GM21367 (cell line): Measurements from ENCODE around the gene ENOX1.

Experiments
- ATAC-seq: cut with Tn5 transposase; IDR thresholded peaks from one replicate; pipeline ENCODE4 v1.9.1; 2021; ENCODE audit not compliant: unreplicated experiment

Gene ENOX1

DNA sequence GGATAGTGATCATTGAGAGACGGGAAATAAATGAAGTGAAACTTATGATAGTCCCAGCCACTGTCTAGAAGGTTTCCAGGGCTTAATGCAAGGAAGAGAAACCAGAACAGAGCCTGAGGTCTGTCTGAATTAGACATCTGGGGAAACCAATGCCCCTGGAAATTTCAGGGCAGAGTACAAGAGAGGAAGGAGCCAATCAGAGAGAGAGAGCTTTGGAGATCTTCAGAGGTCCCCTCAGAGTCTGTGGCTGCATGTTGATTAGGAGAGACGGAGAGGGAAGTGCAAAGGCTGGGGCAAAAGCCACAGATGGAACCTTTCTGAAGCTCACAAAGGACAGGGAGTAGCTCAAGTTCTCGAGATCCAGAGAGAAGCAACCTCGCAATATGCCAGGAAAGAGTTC, 385.4 kb downstream of the ENOX1 start:
- no peak for ATAC-seq

DNA sequence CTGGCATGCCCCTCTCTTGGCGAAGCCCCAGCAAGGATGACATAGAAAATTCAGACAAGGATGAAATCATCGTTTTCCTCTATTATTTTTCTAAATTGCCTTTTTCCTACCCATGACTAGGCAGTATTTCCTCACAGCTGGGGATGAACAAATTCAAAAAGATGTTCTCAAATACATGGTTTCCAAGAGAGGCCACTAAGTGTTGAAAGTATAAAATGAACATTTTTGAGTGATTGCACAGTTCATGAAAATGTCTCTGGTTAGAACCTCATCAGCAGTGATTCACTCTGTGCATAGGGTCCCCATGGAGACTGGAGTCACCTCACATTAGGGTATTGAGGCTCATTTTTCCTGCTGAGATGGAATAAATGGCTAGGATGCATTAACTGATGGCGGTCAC, 389.7 kb downstream of the ENOX1 start:
- no peak for ATAC-seq

DNA sequence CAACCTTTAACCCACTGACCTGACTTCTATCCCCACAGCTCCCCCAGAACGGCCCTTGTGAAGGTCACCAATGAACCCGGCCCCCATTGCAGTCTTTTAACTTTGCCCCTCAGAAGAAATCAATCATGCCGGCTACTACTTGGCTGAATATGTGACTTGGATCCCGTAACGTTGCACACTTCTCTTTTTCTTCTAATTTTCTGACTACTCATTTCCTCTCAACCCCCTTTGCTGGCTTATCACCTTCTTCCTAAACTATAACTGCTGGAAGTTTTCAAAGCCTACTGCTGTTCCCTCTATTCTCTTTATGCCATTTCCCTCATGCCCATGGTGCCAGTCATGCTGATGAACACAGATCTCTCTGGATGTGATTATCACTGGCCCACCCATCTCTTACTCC, 395.7 kb downstream of the ENOX1 start:
- no peak for ATAC-seq

DNA sequence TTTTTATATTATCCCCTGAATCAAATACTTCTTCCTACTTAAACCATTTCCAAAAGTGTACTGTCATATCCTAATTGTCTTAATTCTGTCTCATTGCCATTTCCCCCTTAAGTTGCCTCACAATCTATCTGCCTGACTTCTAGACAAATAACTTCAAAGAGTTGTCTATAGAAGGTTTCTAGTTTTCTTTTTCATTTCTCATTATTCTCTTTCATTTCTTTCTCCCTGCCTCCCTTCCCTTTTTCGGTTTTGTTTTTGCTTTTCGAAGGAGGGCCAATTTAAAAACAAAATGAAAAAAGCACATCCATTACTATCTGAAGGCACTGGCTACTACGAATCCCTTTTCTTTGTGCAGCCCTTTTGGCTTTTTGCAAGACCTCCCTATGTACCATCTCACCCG, 396.2 kb downstream of the ENOX1 start:
- ATAC-seq = peak; percentile 39

DNA sequence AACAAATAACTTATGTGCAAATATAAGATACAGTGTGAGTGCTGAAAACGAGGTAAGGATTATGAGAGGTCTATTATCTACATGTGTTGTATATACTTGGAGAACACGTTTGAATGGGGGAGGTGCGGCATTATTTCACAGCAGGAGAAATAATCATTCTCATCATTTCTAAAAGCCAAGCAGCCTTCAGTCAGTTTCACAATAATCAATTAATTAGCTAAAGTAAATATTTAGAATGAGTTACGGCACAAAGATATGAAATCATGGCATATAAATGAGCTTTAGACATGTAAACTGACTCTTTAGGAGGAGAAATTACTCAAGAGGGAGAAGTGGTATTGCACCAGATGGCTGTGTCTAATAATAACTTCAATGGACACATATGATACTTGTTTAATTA, 396.8 kb downstream of the ENOX1 start:
- ATAC-seq = no peak

DNA sequence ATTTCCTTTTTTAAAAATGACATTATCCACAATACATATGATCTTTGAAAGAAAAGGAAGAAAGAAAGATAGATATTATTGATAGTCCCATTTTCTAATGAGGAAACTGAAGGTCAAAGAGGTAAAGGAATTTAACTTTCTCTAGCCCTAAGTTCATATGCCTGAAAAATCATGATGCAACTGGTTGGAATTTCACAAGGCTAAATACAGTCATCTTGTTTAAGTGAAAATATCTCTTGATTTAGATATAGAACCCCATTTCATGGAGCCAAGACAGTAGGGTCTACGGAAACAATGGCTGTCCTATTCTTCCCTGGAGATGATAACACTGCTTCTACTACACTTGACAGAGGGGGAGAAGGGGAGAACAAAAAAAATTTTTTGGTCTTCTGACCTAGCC, 397.2 kb downstream of the ENOX1 start:
- ATAC-seq = no peak

DNA sequence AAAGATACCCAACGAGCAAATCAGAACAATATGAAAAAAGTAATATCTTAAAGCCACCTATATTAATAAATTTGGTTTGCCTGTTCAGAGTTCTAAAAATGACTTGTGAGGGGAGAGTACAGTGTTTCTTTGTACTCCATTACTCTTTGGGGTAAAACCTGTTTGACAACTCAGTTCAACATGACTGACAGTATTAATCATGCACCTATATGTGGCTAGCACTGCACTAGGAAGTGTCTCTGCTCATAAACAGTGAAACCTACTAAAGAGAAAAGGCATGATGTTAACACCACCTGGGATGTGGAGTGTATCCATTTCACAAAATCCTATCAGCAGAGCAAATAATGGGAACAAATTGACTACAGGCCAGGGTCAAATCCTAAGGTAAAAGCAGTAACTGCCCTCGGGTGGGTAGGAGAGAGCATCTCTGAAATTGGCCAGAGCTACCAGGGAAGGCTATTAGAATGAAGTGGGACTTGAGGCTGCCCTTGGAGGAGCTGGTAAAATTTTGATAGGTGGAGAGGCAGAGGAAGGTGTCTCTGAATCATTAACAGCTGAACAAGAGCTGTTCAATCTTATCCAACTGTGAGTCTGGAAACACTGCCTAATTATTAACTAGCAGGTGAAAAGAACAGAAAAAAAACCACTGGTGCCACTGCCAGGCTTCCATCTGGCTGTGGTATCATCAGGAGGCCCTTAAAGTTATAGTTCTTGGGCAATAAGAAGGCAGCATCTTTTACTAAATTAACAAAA, 398.3 kb downstream of the ENOX1 start:
- ATAC-seq = no peak

DNA sequence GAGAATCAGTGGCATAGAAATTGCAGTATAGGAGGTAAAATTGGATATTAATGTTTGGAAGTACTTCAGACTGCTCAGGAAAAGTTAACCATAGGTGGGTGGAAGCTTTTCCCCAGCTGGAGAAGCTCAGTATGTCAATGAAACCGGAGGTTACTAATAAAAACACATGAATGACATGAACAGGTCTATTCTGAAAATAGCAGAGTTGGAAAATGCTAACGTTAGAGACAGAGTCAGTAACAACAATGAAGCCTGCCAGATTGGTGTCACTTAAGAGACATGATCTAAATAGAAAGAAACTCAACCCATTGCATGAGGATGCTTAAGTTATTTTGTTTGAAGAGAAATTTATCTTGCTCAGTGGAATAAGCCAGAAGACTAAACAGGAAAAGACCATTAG, 398.9 kb downstream of the ENOX1 start:
- ATAC-seq = no peak

DNA sequence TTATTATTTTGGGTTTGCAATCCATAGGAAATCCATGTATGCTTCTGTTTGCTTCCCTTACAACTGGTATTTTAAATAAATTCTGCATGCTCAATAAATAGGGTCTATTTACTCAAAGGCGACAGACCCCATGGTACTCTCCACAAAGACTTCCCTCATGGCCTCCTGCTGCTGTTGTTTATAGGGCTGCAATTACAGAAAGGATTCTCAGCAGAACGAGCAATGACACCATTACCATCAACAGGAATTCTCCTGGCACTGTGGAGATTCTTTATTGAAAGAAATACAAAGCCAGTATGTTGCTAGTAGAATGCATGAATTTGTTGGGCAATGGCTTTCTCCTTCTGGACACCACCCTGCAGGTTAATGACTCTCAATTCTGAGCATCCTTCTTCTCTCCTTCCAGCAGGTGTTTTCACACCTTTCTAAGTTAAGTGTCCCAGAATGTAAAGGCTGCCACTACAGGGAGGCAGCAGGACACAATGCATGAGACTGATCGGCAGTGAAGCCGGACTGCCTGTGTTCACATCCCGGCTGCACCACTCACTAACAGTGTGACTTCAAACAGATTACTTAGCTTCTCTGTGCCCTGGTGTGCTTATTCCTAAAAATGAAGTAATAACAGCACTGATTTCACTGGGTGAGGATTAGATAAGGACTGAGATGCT, 403.1 kb downstream of the ENOX1 start:
- no peak for ATAC-seq

DNA sequence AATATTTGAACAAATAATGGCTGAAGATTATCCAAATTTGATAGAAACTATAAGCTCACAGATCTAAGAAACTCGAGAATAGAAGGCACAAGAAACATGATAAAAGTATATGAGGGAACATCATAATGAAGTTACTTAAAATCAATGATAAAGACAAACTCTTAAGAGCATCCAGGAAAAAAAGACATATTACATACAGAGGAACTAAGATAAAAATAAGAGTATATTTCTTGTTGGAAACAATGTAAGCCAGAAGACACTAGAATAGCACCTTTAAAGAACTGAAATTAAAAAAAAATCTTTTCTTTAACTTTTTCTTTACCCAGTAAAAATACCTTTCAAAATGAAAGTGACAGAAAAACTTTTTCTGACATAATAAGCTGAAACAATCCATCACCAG, 407.0 kb downstream of the ENOX1 start:
- no peak for ATAC-seq

DNA sequence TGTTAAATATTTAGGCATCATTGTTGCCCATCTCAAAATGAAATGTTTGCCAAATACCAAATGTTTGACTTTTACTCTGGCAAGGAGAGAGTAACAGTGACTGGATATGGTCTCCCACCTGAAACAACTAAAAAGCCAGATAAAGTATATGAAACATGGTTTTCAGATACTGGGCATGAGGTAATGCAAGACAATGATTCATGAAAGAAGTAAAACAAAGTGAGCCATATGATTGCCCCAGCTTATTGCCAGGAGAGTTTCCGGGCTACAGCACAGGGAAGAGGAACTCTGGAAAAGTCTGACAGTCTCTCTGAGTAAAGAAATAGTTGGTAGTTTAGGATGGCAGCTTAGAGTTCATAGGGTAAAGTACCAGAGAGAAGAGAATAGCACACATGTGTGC, 408.8 kb downstream of the ENOX1 start:
- no peak for ATAC-seq

DNA sequence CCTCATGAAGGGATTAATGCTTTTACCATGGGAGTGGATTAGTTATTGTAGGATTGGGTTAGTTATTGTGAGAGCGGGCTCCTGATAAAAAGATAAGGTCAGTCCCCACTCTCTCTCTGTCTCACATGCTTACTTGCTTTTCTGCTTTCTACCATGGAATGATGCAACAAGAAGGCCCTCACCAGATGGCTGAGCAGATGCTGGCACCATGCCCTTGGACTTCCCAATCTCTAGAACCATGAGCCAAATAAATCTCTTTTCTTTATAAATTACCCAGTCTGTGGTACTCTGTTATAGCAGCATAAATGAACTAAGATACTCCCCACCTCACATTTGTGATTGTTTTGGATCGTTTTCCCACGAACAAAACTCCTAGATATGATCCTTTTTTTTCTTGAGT, 409.6 kb downstream of the ENOX1 start:
- ATAC-seq = no peak

DNA sequence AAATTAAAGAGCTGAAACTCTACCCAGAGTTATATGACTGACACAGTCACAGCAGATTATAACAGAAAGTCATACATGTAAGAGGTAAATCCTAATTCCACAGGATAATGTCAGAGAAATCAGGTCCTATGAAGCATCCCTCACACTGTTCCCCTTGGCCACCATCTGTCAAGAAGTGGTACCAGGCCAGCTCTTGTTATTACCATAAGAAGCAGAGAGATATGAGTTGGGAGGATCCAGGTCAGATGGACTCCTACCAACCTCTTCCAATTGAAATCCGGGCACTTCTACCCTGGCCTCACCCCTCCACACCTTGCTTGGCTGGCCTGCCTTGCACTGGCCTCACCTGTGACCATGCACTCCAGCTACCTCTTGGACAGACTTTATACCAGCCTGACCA, 410.2 kb downstream of the ENOX1 start:
- no peak for ATAC-seq

DNA sequence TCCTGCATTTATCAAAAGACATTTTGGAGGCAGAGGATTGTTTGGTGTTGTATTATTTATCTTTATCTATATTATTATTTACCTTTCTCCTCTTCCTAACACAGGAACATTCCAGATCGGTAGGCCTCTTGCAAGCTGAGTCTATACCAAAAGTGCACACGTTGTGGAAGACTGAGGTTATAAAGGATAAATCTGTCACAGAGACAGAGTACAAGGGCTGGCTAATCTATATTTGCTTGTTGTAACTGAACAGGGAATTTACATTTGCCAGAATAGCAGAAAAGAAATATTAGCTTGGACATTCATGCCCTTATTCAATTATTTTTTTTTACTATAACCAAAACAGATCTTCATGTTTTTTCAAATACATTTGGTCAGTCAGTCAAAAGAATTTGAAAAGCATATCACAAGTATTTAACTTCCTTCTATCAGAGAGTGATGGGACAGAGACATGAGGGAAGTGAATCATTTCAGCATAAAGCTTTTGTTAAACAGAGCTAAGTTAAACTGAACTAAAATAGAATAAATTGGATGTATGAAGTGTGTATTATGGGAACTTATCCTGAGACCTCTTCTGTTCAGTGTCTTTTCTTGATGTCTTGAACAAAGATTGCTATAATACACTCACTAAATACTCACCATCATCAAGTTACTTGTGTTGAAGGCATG, 410.8 kb downstream of the ENOX1 start:
- ATAC-seq = no peak

DNA sequence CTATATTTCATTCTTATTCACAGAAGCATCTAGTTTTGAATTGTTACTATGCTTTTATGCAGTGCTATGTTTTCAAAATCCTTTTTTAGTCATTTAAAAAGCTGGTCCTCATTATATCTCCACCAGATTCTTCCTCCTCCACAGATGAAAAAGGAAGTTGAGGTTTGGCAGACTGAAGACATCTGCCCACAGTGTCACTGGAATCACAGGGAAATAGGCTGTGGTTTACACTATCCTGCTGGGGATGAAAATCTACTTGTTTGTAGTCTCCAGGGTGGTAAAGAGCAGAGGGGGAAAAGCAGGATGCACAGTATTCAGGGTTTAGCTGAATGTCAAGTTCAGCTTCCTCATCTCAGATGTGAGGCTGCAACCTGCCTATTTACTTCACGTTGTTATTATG, 412.2 kb downstream of the ENOX1 start:
- ATAC-seq = no peak

DNA sequence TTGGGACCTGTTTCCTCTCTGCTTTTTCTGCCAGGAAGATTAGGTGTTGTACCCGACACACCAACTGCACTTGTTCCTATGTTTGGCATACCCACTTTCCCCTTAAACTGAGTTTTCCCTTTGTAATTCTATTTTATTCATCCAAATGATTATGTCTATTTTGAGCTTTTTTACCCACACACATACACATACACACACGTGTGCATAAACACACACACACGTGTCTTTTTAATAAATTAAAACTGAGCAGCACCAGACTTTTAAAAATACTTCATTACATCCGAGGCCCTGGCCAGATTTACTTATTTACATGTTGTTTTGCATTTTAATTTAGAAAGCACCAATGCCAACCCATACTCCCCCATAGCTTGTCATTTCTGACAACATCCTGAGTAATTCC, 413.4 kb downstream of the ENOX1 start:
- no peak for ATAC-seq

DNA sequence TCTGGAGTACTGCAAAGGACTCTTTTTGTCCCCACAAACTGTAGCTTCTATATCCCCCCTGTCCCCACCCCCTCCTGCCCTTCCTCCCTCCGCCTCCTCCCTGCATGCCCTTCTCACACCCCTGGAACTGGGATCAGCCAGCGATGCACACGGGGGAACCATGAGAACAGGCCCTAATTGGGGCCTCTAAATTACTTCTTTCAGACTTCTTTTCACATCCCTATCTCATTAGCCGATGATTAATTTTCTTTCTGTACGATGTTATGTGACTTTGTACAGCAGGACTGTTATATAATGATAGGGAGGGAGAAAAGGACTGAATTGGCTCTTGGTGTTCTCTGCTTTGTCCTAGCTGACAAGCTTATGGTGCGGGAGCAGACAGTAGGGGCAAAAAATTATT, 415.9 kb downstream of the ENOX1 start:
- ATAC-seq = no peak

DNA sequence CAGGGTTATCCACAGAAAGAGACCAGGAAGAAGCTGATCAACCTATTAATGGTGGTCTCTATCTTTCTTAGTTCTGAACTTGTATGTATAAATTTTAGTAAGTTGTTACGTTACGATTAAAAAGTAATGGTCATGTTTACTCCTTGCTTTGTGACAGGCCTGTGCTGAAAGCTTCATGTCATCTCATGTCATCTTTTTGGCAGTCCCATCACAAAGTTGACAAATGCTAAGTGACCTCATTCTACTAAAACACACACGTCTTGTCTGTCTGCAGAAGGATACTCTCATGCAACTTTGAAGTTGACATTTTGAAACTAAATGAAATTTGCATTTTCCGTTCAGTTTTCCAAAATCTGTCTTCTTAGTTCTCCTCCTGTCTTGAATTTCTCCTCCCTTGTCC, 417.5 kb downstream of the ENOX1 start:
- ATAC-seq = no peak

DNA sequence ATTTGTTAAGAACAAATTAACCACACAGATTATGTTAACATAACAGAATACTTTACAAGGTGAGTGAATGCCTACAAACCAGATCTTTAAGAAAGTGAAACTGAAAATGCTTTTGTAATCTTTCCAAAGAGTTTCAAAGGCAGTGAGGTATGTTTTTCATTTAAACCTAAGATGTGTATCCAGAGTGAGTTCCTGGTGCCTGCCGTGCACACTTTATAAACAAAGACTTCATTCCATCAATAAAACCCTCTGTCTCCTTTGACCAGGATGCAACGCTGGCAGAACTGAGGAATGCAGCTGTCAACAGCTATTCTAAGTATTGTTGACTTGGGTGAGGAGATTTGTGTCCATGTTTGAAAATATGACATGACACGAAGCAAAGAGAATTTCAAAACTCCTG, 418.8 kb downstream of the ENOX1 start:
- ATAC-seq = peak; percentile 58

DNA sequence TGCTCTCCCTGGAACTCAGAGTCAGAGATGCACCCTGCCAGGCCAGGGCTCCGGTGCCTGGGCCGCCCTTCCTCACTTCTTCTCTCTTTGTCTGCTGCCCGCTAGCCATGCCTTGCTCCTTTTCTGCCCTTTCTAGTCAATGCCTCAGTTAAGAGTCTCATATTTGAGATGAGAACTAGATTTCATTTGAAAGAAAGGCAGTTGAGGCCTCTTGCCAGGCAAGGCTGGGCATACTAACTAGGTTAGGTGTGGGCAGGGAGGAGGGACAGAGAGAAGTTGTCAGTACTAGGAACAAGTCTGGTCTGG, 421.8 kb downstream of the ENOX1 start:
- no peak for ATAC-seq

DNA sequence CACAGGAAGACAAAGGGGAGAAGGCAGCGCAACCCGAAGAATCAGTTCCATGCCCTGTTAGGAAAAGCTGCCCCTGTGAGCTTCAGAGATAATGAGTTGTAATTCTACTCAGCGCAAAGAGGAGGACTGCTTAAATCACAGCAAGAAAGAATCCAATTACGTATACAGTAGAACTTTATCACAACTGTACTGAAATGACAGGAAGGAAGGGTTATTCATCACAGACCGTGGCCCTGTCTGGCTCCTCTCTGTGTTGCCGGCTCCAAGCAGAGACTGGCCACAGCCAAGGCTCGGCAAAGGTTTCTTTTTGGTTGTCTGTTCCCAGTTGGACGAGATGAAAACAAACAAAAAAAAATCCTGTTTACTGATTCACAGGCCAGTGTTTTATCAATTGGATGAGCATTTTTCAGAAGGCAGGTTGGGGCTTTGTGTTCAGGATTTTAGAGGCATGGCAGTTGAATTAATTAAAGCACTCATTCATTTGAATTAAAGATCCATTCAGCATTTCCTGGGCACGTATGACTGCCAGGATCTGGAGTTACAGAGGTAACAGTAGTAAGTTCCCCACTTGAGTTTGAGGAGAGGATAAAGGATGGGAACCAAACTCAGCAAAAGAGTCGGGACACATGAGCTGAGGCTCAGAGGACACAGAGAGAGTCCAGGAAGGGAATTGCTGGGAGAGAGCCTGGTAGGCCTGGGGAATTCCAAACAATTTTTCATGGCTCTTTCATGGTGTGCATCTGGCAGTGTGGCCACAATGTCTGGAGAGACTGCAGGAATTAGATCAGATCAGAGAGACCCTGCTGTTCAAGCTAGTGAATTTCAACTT, 422.3 kb downstream of the ENOX1 start:
- ATAC-seq = no peak
